ENCODE data around the gene HOXD1. TPM values are rescaled to one million over a fixed set of nuclear protein-coding genes. Genes with fewer than 3 reads are reported as not detected.

Gene HOXD1
- total and polyA plus RNA-seq, 2 of the 4 experiments (the other 2 are of a cell fraction), result not detected

DNA sequence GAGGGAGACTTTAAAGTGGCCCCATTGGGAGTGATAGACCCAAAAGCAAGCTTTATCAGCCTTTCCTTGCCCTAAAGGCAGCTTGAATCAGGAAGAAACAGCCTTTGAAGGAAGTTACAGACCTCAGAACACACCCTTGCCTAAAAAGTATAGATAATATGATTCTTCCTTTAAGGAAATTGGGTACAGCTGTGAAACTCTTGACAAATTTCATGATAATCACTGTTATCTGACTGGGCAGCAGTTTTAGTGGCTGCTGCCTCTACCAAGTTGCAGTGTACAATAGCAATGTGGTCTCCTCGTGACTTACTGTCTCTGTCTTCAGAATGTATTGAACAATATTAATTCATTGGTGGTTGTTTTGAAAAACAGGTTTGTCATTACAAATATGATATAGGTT lies 16.7 kb downstream of the HOXD1 start:
- ATAC-seq (ENCODE audit: low read depth) (no peak), DNase-seq (no peak)
- Histone ChIP-seq H2BK20ac (ENCODE audit: low read depth, low read length) (no peak overlapping the region), H2BK15ac (ENCODE audit: low read depth, low read length) (no peak overlapping the region), H3K4me1 (ENCODE audit: control insufficient read depth, insufficient read depth, low read length) (no peaks in the 10 kb centered on the region), H3K27ac (ENCODE audit: insufficient read depth, low read length) (no peak overlapping the region), H4K91ac (ENCODE audit: insufficient read depth, low read depth, low read length) (no peak overlapping the region), H3K4me2 (ENCODE audit: low read depth, low read length) (no peak overlapping the region), H3K79me1 (ENCODE audit: low read depth in 1 of 2, low read length in 2 of 2) (no peaks in the 10 kb centered on the region), H4K5ac (ENCODE audit: low read depth, low read length) (no peak overlapping the region), H3K4ac (ENCODE audit: low read depth, low read length) (no peak overlapping the region), H2AFZ (replicated peaks; ENCODE audit: low read length, poor library complexity) (no peak overlapping the region), H3K23ac (ENCODE audit: low read depth, low read length) (no peak overlapping the region), H3K18ac (ENCODE audit: low read depth, low read length) (no peak overlapping the region), H3K36me3 (ENCODE audit: control insufficient read depth, insufficient read depth, low read length) (no peaks in the 10 kb centered on the region), H4K8ac (ENCODE audit: low read depth in 2 of 2, low read length in 2 of 2) (no peak overlapping the region), H3K9me3 (ENCODE audit: control insufficient read depth, insufficient read depth, low read length) (no peaks in the 10 kb centered on the region), H3K56ac (ENCODE audit: extremely low read depth, insufficient read depth, low read length) (no peak overlapping the region), H2AK9ac (replicated peaks; ENCODE audit: low read depth, low read length, poor library complexity) (no peak overlapping the region), H3K4me3 (ENCODE audit: insufficient read depth, low read depth, low read length) (no peak overlapping the region), H3K9me1 (ENCODE audit: insufficient read depth, low read length) (no peaks in the 10 kb centered on the region), H3K9ac (ENCODE audit: low read depth, low read length) (no peak overlapping the region), H2AK5ac (ENCODE audit: low read depth, low read length) (no peak overlapping the region), H2BK120ac (ENCODE audit: low read depth, low read length) (no peak overlapping the region), H3K14ac (replicated peaks; ENCODE audit: low read depth, low read length) (no peak overlapping the region), H3K27me3 (ENCODE audit: control insufficient read depth, insufficient read depth, low read length) (peaks cover 2% of the 10 kb centered on the region; the same call in 1 of the 2 replicates), H4K20me1 (ENCODE audit: insufficient read depth, low read length) (no peaks in the 10 kb centered on the region), H2BK5ac (ENCODE audit: low read depth, low read length, poor library complexity, severe bottlenecking) (no peak overlapping the region)
- intact Hi-C loops (cut with micrococcal nuclease), result loop anchor here (2.0 kb wide), 1 partner anchor 32 kb away; no protein-coding TSS in a partner anchor
- in situ Hi-C loops (cut with MboI; ENCODE audit: low sequenced_read_pairs), result no loop called here
- WGBS, 2 experiments (ENCODE audit: extremely low coverage in 2 of 2, insufficient read length in 1 of 2), result no CpG with 5 or more reads among the region's 1 CpG
- BruUV-seq (replicated peaks), result no TSS peak
- no peak for TF ChIP-seq MAZ (IDR thresholded peaks at IDR 0.05; ENCODE audit: borderline replicate concordance, low read depth, low read length)
- dilution Hi-C loops (cut with HindIII; ENCODE audit: low sequenced_read_pairs, unreplicated experiment), result no loop called here
- POLR2A ChIA-PET (ENCODE audit: unreplicated experiment), result no interaction called here
- CTCF ChIA-PET, result no interaction called here

Data from IMR-90 (cell line).